ENCODE data around the gene PHF20. TPM values are rescaled to one million over a fixed set of nuclear protein-coding genes. Genes with fewer than 3 reads are reported as not detected.
"Not testable (repeated sequence)": the region's sequence is repeated elsewhere in the genome, so short reads cannot be mapped to it uniquely, and the experiment has no call there.

Gene PHF20
- total RNA-seq, 2 experiments from 2014 or later, result 53.6 to 61.5 TPM

DNA sequence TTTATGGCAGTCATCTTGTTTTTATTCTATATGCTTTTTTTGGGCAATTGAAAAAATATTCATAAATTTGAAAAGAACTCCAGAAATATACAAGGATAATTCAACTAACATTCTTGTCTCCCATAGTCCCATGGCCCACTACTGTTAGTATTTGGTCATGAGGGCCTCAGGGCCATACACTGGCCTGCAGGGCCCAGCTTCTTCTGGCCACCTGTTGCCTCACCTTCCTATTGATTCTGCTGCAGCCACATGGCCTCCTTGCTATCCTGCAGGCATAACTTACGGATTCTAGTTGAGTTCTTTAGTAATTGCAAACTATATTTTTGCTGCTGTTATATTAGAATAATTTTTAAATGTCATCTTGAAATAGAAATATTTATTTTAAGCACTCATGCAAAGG, 109.9 kb downstream of the PHF20 start:
- ATAC-seq, result no peak
- DNase-seq, result no peak
- Mint-ChIP-seq H3K36me3 (ENCODE audit: low read depth) (peaks cover 14% of the 10 kb centered on the region), H3K4me1 (ENCODE audit: low read depth) (peaks cover 14% of the 10 kb centered on the region), H3K4me3 (no peak overlapping the region), H3K27me3 (ENCODE audit: low read depth) (no peaks in the 10 kb centered on the region), H3K9me3 (ENCODE audit: insufficient read depth) (no peaks in the 10 kb centered on the region), H3K27ac (no peak overlapping the region)
- ChIA-PET CTCF (no interaction called here), POLR2A (no interaction called here)

- POLR2A ChIA-PET, result interaction anchor here (0.6 to 2.8 kb wide), 2 partner anchors 140 to 141 kb away, joined by 4 to 10 read pairs; partner anchors contain the start of gene RBM39
- peaks cover 13% of the 10 kb centered on the region for H3K4me1 Mint-ChIP-seq (ENCODE audit: low read depth)
- H3K9me3 Mint-ChIP-seq (ENCODE audit: insufficient read depth); H3K4me3 Mint-ChIP-seq; H3K27me3 Mint-ChIP-seq (ENCODE audit: low read depth); H3K27ac Mint-ChIP-seq; CTCF ChIA-PET; ATAC-seq; DNase-seq: not testable (repeated sequence)
- peaks cover 14% of the 10 kb centered on the region for H3K36me3 Mint-ChIP-seq (ENCODE audit: low read depth)
Observed at GRCh38 chr20:35882427-35883161, 110.8 kb downstream of the PHF20 start.

DNA sequence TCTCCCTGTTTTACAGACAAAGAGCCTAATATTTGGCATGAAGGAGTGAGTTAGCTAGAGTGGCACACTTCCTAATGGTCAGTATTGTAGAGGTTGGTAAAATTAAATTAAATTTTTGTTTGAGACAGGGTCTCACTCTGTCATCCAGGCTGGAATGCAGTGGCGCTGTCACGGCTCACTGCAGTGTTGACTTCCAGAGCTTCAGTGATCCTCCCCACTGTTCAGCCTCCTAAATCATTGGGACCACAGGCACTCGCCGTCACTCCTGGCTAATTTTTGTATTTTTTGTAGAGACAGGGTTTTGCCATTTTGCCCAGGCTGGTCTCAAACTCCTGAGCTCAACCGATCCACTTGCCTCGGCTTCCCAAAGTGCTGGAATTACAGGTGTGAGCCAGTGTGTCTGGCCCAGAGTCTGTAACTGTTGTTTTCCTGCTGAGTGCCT, 111.5 kb downstream of the PHF20 start:
- ATAC-seq (no peak), DNase-seq (no peak)
- Mint-ChIP-seq H3K9me3 (ENCODE audit: insufficient read depth) (no peaks in the 10 kb centered on the region), H3K27ac (no peak overlapping the region), H3K4me3 (no peak overlapping the region), H3K4me1 (ENCODE audit: low read depth) (peaks cover 13% of the 10 kb centered on the region), H3K36me3 (ENCODE audit: low read depth) (peaks cover 10% of the 10 kb centered on the region), H3K27me3 (ENCODE audit: low read depth) (no peaks in the 10 kb centered on the region)
- CTCF ChIA-PET, result interaction anchor here (1.6 kb wide), 1 partner anchor 16 kb away, joined by 5 read pairs; no protein-coding TSS in a partner anchor
- POLR2A ChIA-PET, result interaction anchor here (2.8 kb wide), 1 partner anchor 141 kb away, joined by 10 read pairs; the partner anchor contains the start of gene RBM39

GRCh38 chr20:35883778-35884540, 112.1 kb downstream of the PHF20 start:
- ChIA-PET POLR2A (interaction anchor here (2.8 kb wide), 1 partner anchor 142 kb away, joined by 10 read pairs; the partner anchor contains the start of gene RBM39), CTCF (interaction anchor here (0.5 to 2.0 kb wide), 18 partner anchors 8 to 420 kb away, joined by 3 to 9 read pairs (median 3); partner anchors contain the start of gene RBM39)
- Mint-ChIP-seq H3K27ac (no peak overlapping the region), H3K27me3 (ENCODE audit: low read depth) (no peaks in the 10 kb centered on the region), H3K4me1 (ENCODE audit: low read depth) (peaks cover 9% of the 10 kb centered on the region), H3K9me3 (ENCODE audit: insufficient read depth) (no peaks in the 10 kb centered on the region), H3K36me3 (ENCODE audit: low read depth) (peaks cover 10% of the 10 kb centered on the region), H3K4me3 (no peak overlapping the region)
- DNase-seq, result peak; percentile 74
- ATAC-seq, result peak; percentile 90

- ChIA-PET POLR2A (interaction anchor here (2.8 kb wide), 1 partner anchor 142 kb away, joined by 10 read pairs; the partner anchor contains the start of gene RBM39), CTCF (interaction anchor here (0.5 to 2.0 kb wide), 21 partner anchors 9 to 420 kb away, joined by 3 to 9 read pairs (median 3); partner anchors contain the start of gene RBM39)
- Mint-ChIP-seq H3K4me3 (no peak overlapping the region), H3K4me1 (ENCODE audit: low read depth) (peaks cover 8% of the 10 kb centered on the region), H3K27me3 (ENCODE audit: low read depth) (no peaks in the 10 kb centered on the region), H3K9me3 (ENCODE audit: insufficient read depth) (no peaks in the 10 kb centered on the region), H3K36me3 (ENCODE audit: low read depth) (peaks cover 10% of the 10 kb centered on the region), H3K27ac (no peak overlapping the region)
- no peak for DNase-seq
- ATAC-seq, result no peak
Observed at GRCh38 chr20:35884541-35884865, 112.7 kb downstream of the PHF20 start.

GRCh38 chr20:35885212-35885611, 113.4 kb downstream of the PHF20 start:
- no peak for DNase-seq
- no peak for ATAC-seq
- H3K27me3 Mint-ChIP-seq (ENCODE audit: low read depth), result no peaks in the 10 kb centered on the region
- H3K27ac Mint-ChIP-seq, result no peak overlapping the region
- no peaks in the 10 kb centered on the region for H3K9me3 Mint-ChIP-seq (ENCODE audit: insufficient read depth)
- no peak overlapping the region for H3K4me3 Mint-ChIP-seq
- POLR2A ChIA-PET, result interaction anchor here (2.8 kb wide), 1 partner anchor 143 kb away, joined by 10 read pairs; the partner anchor contains the start of gene RBM39
- CTCF ChIA-PET, result interaction anchor here (0.7 to 2.0 kb wide), 12 partner anchors 9 to 407 kb away, joined by 3 to 9 read pairs (median 3); partner anchors contain the start of gene RBM39
- H3K4me1 Mint-ChIP-seq (ENCODE audit: low read depth), result peaks cover under 1% of the 10 kb centered on the region
- peaks cover 10% of the 10 kb centered on the region for H3K36me3 Mint-ChIP-seq (ENCODE audit: low read depth)

DNA sequence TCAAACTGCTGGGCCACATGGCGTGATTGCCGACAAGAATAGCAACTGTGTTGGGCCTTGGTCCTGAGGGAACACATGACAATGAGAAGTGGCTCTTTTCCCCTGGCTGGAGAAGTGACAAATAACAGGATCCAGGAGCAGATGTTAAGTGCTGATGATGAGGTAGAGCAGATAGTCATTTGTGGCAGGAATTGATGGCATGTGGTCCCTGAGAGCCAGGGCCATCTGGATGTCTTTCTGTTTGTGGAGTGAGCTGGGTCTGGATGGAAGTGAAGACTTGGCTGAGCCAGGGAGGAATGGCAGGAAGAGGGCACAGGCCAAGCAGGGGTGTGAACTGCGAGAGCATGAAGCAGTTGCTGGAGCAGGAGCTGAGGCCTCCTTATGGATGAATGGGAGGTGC, 114.7 kb downstream of the PHF20 start:
- H3K27ac Mint-ChIP-seq, result no peak overlapping the region

DNA sequence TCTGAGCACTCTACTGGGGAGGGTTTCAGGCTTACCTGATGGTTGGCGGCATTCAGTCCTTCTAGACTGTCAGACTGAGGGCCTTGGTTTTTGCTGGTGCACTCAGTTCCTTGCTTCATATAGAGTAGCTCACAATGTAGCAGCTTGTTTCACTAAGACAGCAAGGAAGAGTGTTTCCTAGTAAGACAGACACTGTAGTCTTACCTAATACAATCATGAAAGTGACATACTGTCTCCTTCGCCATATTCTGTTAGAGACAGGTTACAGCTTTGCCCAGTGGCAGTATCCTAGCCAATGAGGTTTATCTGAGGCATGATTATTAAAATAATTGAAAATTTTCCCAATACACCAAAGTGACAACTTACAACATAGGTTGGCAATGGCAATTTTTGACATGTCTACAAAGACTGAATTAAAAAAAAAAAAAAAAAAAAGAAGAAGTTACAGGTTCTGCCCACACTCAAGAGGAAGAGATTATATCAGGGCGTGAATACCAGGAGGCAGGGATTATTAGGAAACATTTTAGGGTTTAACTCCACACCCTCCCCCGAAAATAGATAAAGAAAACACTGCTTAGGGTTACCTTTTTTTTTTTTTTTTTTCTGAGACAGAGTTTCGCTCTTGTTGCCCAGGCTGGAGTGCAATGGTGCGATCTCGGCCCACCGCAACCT, 115.7 kb downstream of the PHF20 start:
- CTCF ChIA-PET, result interaction anchor here (0.9 to 1.3 kb wide), 2 partner anchors 226 to 424 kb away, joined by 3 read pairs; no protein-coding TSS in a partner anchor
- H3K4me3 Mint-ChIP-seq, result no peak overlapping the region
- POLR2A ChIA-PET, result interaction anchor here (0.8 to 1.1 kb wide), 2 partner anchors 115 to 145 kb away, joined by 3 to 4 read pairs; partner anchors contain the start of genes PHF20 and RBM39
- H3K36me3 Mint-ChIP-seq (ENCODE audit: low read depth), result peaks cover 11% of the 10 kb centered on the region
- H3K27ac Mint-ChIP-seq, result no peak overlapping the region
- H3K4me1 Mint-ChIP-seq (ENCODE audit: low read depth), result no peaks in the 10 kb centered on the region
- DNase-seq (no peak), ATAC-seq (no peak)
- no peaks in the 10 kb centered on the region for H3K9me3 Mint-ChIP-seq (ENCODE audit: insufficient read depth)
- H3K27me3 Mint-ChIP-seq (ENCODE audit: low read depth), result no peaks in the 10 kb centered on the region

More for the DNA sequence above, 114.7 kb downstream of the PHF20 start:
- no peaks in the 10 kb centered on the region for H3K9me3 Mint-ChIP-seq (ENCODE audit: insufficient read depth)
- POLR2A ChIA-PET, result interaction anchor here (0.8 to 1.1 kb wide), 2 partner anchors 114 to 144 kb away, joined by 3 to 4 read pairs; partner anchors contain the start of genes PHF20 and RBM39
- H3K4me3 Mint-ChIP-seq, result no peak overlapping the region
- peaks cover 10% of the 10 kb centered on the region for H3K36me3 Mint-ChIP-seq (ENCODE audit: low read depth)
- CTCF ChIA-PET, result interaction anchor here (0.9 to 1.3 kb wide), 2 partner anchors 225 to 423 kb away, joined by 3 read pairs; no protein-coding TSS in a partner anchor
- ATAC-seq (no peak), DNase-seq (no peak)
- no peaks in the 10 kb centered on the region for H3K4me1 Mint-ChIP-seq (ENCODE audit: low read depth)
- no peaks in the 10 kb centered on the region for H3K27me3 Mint-ChIP-seq (ENCODE audit: low read depth)

DNA sequence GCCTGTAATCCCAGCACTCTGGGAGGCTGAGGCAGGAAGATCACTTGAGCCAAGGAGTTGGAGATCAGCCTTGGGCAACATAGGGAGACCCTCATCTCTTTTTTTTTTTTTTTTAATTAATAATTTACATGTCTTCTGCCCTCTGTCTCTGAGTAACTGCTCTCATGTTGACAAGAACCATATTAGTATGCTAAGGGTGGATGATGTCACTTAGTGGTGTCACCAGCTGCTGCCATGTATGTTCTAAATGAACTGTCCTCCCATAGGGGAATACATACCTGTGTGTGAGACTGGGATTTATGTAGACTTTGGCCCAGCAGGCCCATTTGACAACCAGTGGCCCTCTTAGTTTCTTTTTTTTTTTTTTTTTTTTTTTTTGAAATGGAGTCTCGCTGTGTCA, 116.8 kb downstream of the PHF20 start:
- CTCF ChIA-PET, result no interaction called here
- ATAC-seq, result no peak

GRCh38 chr20:35891375-35891774, 119.6 kb downstream of the PHF20 start:
- ATAC-seq (no peak), DNase-seq (no peak)
- H3K4me1 Mint-ChIP-seq (ENCODE audit: low read depth), result peaks cover 17% of the 10 kb centered on the region
- ChIA-PET POLR2A (no interaction called here), CTCF (no interaction called here)
- no peak overlapping the region for H3K27ac Mint-ChIP-seq
- H3K27me3 Mint-ChIP-seq (ENCODE audit: low read depth), result no peaks in the 10 kb centered on the region
- peaks cover 12% of the 10 kb centered on the region for H3K36me3 Mint-ChIP-seq (ENCODE audit: low read depth)
- no peak overlapping the region for H3K4me3 Mint-ChIP-seq
- H3K9me3 Mint-ChIP-seq (ENCODE audit: insufficient read depth), result no peaks in the 10 kb centered on the region

More for the DNA sequence above, 116.8 kb downstream of the PHF20 start:
- POLR2A ChIA-PET, result no interaction called here
- H3K36me3 Mint-ChIP-seq (ENCODE audit: low read depth), result peaks cover 15% of the 10 kb centered on the region
- H3K4me1 Mint-ChIP-seq (ENCODE audit: low read depth), result peaks cover 8% of the 10 kb centered on the region
- H3K27me3 Mint-ChIP-seq (ENCODE audit: low read depth), result no peaks in the 10 kb centered on the region
- DNase-seq, result no peak
- H3K4me3 Mint-ChIP-seq, result no peak overlapping the region
- H3K27ac Mint-ChIP-seq, result no peak overlapping the region
- H3K9me3 Mint-ChIP-seq (ENCODE audit: insufficient read depth), result no peaks in the 10 kb centered on the region

GRCh38 chr20:35892871-35893270, 121.1 kb downstream of the PHF20 start:
- H3K27me3 Mint-ChIP-seq (ENCODE audit: low read depth), result no peaks in the 10 kb centered on the region
- DNase-seq (no peak), ATAC-seq (no peak)
- no peaks in the 10 kb centered on the region for H3K9me3 Mint-ChIP-seq (ENCODE audit: insufficient read depth)
- ChIA-PET POLR2A (no interaction called here), CTCF (interaction anchor here (1.7 kb wide), 1 partner anchor 429 kb away, joined by 4 read pairs; no protein-coding TSS in a partner anchor)
- peaks cover 17% of the 10 kb centered on the region for H3K4me1 Mint-ChIP-seq (ENCODE audit: low read depth)
- H3K27ac Mint-ChIP-seq, result no peak overlapping the region
- H3K36me3 Mint-ChIP-seq (ENCODE audit: low read depth), result peaks cover 10% of the 10 kb centered on the region
- H3K4me3 Mint-ChIP-seq, result no peak overlapping the region

Data from activated CD8-positive, alpha-beta T cell treated with anti-CD3 and anti-CD28 coated beads, Interleukin-2, amount 10 ng/mL, durations not matched to agents 7 days and 5 days (primary cell).